Esophagus (tissue), 2 donors: ENCODE data around the gene MS4A8. TPM values are rescaled to one million over a fixed set of nuclear protein-coding genes. Genes with fewer than 3 reads are reported as not detected.
"Not testable (repeated sequence)": the region's sequence is repeated elsewhere in the genome, so short reads cannot be mapped to it uniquely, and the experiment has no call there.

Source experiments
- H3K27ac ChIP-seq, 2 donors: one replicate each; pipeline ENCODE4 v1.5.1; 2013; ENCODE audit warnings: low read depth in 2 of 2, mild to moderate bottlenecking in 2 of 2, inconsistent platforms in 1 of 2, low read length in 1 of 2, moderate library complexity in 1 of 2
- H3K27me3 ChIP-seq, 2 donors: one replicate each; pipeline ENCODE4 v1.6.1; 2013; ENCODE audit warnings: low read length in 2 of 2, control low read depth in 1 of 2, mild to moderate bottlenecking in 1 of 2; ENCODE audit not compliant: insufficient read depth in 2 of 2, control insufficient read depth in 1 of 2
- H3K36me3 ChIP-seq, 2 donors: one replicate each; pipeline ENCODE4 v1.6.1; 2013; ENCODE audit warnings: low read length in 1 of 2; ENCODE audit not compliant: control insufficient read depth in 2 of 2, insufficient read depth in 2 of 2
- H3K4me1 ChIP-seq, 2 donors: one replicate each; pipeline ENCODE4 v1.6.1; 2013; ENCODE audit warnings: low read length in 1 of 2; ENCODE audit not compliant: control insufficient read depth in 2 of 2, insufficient read depth in 2 of 2
- H3K4me3 ChIP-seq, 2 donors: one replicate each; pipeline ENCODE4 v1.5.1; 2013; ENCODE audit warnings: low read length in 2 of 2, mild to moderate bottlenecking in 2 of 2, low read depth in 1 of 2, moderate library complexity in 1 of 2
- H3K9me3 ChIP-seq, 2 donors: one replicate each; pipeline ENCODE4 v1.6.1; 2013; ENCODE audit warnings: mild to moderate bottlenecking in 2 of 2, low read depth in 1 of 2, low read length in 1 of 2, moderate library complexity in 1 of 2; ENCODE audit not compliant: control insufficient read depth in 2 of 2, insufficient read depth in 1 of 2
- WGBS, 2 donors: extraction: QIAGEN DNeasy Blood & Tissue Kit; methylation state at CpG; one replicate each; pipeline ENCODE4 v1.1.7; 2013; 5-methylcytosine and 5-hydroxymethylcytosine counted together
- polyA plus RNA-seq, 2 donors: library from polyadenylated mRNA; stranded (reverse); fragments of 200-250 nt; gene quantifications; one replicate each; pipeline ENCODE4 v1.2.3, GENCODE V29; 2013
- donor health status: healthy with polysubstance abuse.
- donor health status: Bipolar disorder and iron deficiency.

MS4A8 gene
- polyA plus RNA-seq, 2 donors = 0.02 TPM; not detected in 1

- 82 to 91% methylated on average over 4 of the region's 4 CpGs for WGBS, 2 donors
- H3K27ac ChIP-seq, H3K4me3 ChIP-seq, H3K27me3 ChIP-seq, H3K36me3 ChIP-seq, H3K9me3 ChIP-seq, H3K4me1 ChIP-seq: not testable (repeated sequence)
These were observed 59.3 kb downstream of the MS4A8 start for GRCh38 chr11:60758671-60759070.

GRCh38 chr11:60759438-60760225 is 60.2 kb downstream of the MS4A8 start:
- not testable (repeated sequence) for H3K9me3 ChIP-seq, H3K4me3 ChIP-seq, H3K4me1 ChIP-seq, H3K27ac ChIP-seq, H3K27me3 ChIP-seq, H3K36me3 ChIP-seq
- 76 to 77% methylated on average over 22 of the region's 22 CpGs for WGBS, 2 donors

GRCh38 chr11:60761436-60762190 is 62.2 kb downstream of the MS4A8 start:
- Histone ChIP-seq H3K9me3 (no peaks in the 10 kb centered on the region), H3K27me3 (peaks cover 0 to 6% of the 10 kb centered on the region in 2 donors), H3K27ac (no peak overlapping the region), H3K36me3 (no peaks in the 10 kb centered on the region), H3K4me3 (no peak overlapping the region), H3K4me1 (no peaks in the 10 kb centered on the region)
- 64 to 67% methylated on average over 4 of the region's 4 CpGs for WGBS, 2 donors

GRCh38 chr11:60762851-60763691 is 63.7 kb downstream of the MS4A8 start:
- Histone ChIP-seq H3K27me3 (peaks cover 0 to 6% of the 10 kb centered on the region in 2 donors), H3K27ac (no peak overlapping the region), H3K4me3 (no peak overlapping the region), H3K36me3 (no peaks in the 10 kb centered on the region), H3K9me3 (peaks cover 0 to 2% of the 10 kb centered on the region in 2 donors), H3K4me1 (peaks cover 0 to 2% of the 10 kb centered on the region in 2 donors)
- 66 to 74% methylated on average over 11 of the region's 11 CpGs for WGBS, 2 donors

GRCh38 chr11:60763692-60764369 is 64.4 kb downstream of the MS4A8 start:
- peaks cover 0 to 2% of the 10 kb centered on the region in 2 donors for H3K9me3 ChIP-seq
- no peak overlapping the region for H3K4me3 ChIP-seq
- H3K36me3 ChIP-seq = no peaks in the 10 kb centered on the region
- H3K27me3 ChIP-seq = peaks cover 0 to 6% of the 10 kb centered on the region in 2 donors
- H3K4me1 ChIP-seq = peaks cover 0 to 2% of the 10 kb centered on the region in 2 donors
- H3K27ac ChIP-seq = no peak overlapping the region
- WGBS, 2 donors = 82 to 87% methylated on average over 11 of the region's 11 CpGs

- H3K27me3 ChIP-seq = peaks cover 0 to 6% of the 10 kb centered on the region in 2 donors
- H3K4me1 ChIP-seq = peaks cover 0 to 5% of the 10 kb centered on the region in 2 donors
- H3K27ac ChIP-seq = no peak overlapping the region
- H3K36me3 ChIP-seq = no peaks in the 10 kb centered on the region
- 15 to 25% methylated on average over 1 of the region's 1 CpG for WGBS, 2 donors
- H3K4me3 ChIP-seq = no peak overlapping the region
- H3K9me3 ChIP-seq = peaks cover 0 to 2% of the 10 kb centered on the region in 2 donors
These were observed 65.5 kb downstream of the MS4A8 start for GRCh38 chr11:60764879-60765278.

GRCh38 chr11:60765355-60765754 is 65.9 kb downstream of the MS4A8 start:
- no peak overlapping the region for H3K4me3 ChIP-seq
- 90 to 93% methylated on average over 5 of the region's 5 CpGs for WGBS, 2 donors
- peaks cover 0 to 5% of the 10 kb centered on the region in 2 donors for H3K4me1 ChIP-seq
- H3K27ac ChIP-seq = no peak overlapping the region
- peaks cover 0 to 2% of the 10 kb centered on the region in 2 donors for H3K9me3 ChIP-seq
- peaks cover 0 to 2% of the 10 kb centered on the region in 2 donors for H3K27me3 ChIP-seq
- no peaks in the 10 kb centered on the region for H3K36me3 ChIP-seq
